ENCODE results near the gene NBAS. TPM values are rescaled to one million over a fixed set of nuclear protein-coding genes. Genes with fewer than 3 reads are reported as not detected.
A peak's percentile ranks its signal among the peaks of the same experiment; 100 is the strongest.

The NBAS gene
- total and polyA plus RNA-seq, 9 of the 15 experiments (the other 6 are each of a cell fraction or from before 2014, with no cell fraction given): 15.3 to 94.4 (median 69.9) TPM

DNA sequence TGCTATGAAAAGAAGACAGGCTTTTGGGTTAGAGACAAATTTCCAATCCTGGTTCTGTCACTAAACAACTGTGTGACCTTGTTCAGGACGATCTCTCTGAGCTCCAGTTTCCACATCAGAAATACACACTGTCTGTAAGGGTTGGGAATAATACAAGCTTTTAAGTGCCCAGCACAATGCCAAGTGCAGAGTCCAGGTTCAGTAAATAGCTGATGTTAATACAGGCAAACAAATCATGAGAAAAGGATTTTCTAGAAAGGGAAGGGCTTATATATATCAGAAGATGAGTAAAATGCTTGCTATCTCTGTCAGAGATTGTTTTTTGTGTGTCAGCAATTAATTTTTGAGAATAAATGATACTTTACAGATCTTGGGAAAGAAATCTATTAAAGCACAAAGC, 388.3 kb downstream of the NBAS start:
- DNase-seq (ENCODE audit: extremely low read depth in 1 of 4, low spot score in 3 of 4) (no peak), FAIRE-seq (no peak), ATAC-seq (no peak)
- Histone ChIP-seq H3K4me1 (replicated peaks in 1 of 2; ENCODE audit: control insufficient read depth in 2 of 2, insufficient read depth in 2 of 2, low read length in 2 of 2) (no peaks in the 10 kb centered on the region), H2AFZ (ENCODE audit: low read depth, low read length) (no peak overlapping the region), H3K9me3 (replicated peaks; ENCODE audit: control insufficient read depth, insufficient read depth, low read depth, low read length) (no peaks in the 10 kb centered on the region), H3K9ac (ENCODE audit: insufficient read depth in 1 of 2, low read depth in 2 of 2, low read length in 2 of 2) (no peak overlapping the region), H3K4me2 (ENCODE audit: insufficient read depth, low read length) (no peak overlapping the region), H3K9me1 (ENCODE audit: control insufficient read depth, insufficient read depth, low read length) (no peaks in the 10 kb centered on the region), H3K4me3 (no peak overlapping the region), H3K27me3 (ENCODE audit: control insufficient read depth in 2 of 2, insufficient read depth in 2 of 2, low read length in 2 of 2) (no peaks in the 10 kb centered on the region), H4K20me1 (replicated peaks; ENCODE audit: control insufficient read depth, insufficient read depth, low read length) (no peaks in the 10 kb centered on the region), H3K36me3 (ENCODE audit: control insufficient read depth, insufficient read depth, low read length) (peaks cover 73% of the 10 kb centered on the region), H3K79me2 (ENCODE audit: control insufficient read depth, insufficient read depth, low read length) (no peaks in the 10 kb centered on the region), H3K27ac (ENCODE audit: extremely low read depth, low read depth, low read length) (no peak overlapping the region)
- TF ChIP-seq ZNF695 (CRISPR knock-in tag; IDR thresholded peaks at IDR 0.05) (no peak), MAFG (tag; conservative IDR thresholded peaks at IDR 0.05) (0 out of 2 replicates have a peak, but pooled peaks have one; percentile 23), ZNF316 (IDR thresholded peaks at IDR 0.05) (peak; percentile 77), C11orf30 (IDR thresholded peaks at IDR 0.05; ENCODE audit: low read depth) (peak; percentile 59; the same call in 1 of the 2 replicates), MAFF (IDR thresholded peaks at IDR 0.05; ENCODE audit: low read length) (peak; percentile 9; the same call in 1 of the 2 replicates)
- intact Hi-C loops (cut with micrococcal nuclease) (no loop called here), in situ Hi-C loops (cut with MboI) (no loop called here)
- CTCF ChIA-PET (ENCODE audit: low intra/inter-chr PET ratio): no interaction called here
- POLR2A ChIA-PET: interaction anchor here (0.6 kb wide), 1 partner anchor 22 kb away, joined by 3 read pairs; no protein-coding TSS in a partner anchor
- BruUV-seq (replicated peaks): no TSS peak
- 67% methylated on average over 1 of the region's 1 CpG for whole genome bisulfite sequencing (ENCODE audit: insufficient coverage, low coverage, missing lambda C conversion rate)

DNA sequence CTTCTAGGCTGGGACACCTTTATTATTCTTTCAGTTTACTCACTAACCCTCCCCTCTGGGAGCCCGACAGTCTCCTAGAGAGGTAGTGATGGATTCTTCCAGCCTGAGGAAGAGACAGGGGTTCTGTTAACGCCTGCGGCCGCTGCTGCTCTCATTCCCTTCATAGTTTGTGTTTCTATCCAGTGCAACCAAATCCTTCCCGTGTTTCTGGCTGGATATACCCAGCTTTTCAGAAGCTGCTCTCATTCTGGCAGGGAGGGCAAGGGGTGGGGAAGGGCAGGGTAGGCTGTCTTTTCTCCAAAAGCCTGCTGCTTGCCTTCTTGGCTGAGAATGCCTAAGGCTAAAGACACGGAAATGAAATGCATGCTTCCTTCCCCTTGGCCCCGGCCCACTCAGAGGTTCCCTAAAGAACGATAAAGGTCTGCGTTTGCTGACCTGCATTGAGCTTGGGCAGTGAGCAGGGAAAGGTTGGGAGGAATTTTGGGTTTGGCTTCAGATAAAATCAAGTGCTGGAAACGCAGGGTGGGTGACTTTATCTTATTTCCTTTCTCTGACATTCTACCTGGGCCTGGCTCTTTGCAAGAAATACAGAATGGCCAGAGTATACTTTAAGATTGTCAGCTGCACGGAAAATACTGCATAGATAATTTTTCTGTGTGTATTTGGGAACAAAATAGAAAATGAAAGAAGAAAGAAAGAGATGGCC, 390.9 kb downstream of the NBAS start:
- in situ Hi-C loops (cut with MboI) (no loop called here), intact Hi-C loops (cut with micrococcal nuclease) (no loop called here)
- H3K27ac ChIP-seq (ENCODE audit: extremely low read depth, low read depth, low read length): no peak overlapping the region
- no peaks in the 10 kb centered on the region for H3K27me3 ChIP-seq (ENCODE audit: control insufficient read depth in 2 of 2, insufficient read depth in 2 of 2, low read length in 2 of 2)
- H3K79me2 ChIP-seq (ENCODE audit: control insufficient read depth, insufficient read depth, low read length): no peaks in the 10 kb centered on the region
- no peaks in the 10 kb centered on the region for H4K20me1 ChIP-seq (replicated peaks; ENCODE audit: control insufficient read depth, insufficient read depth, low read length)
- DNase-seq (ENCODE audit: extremely low read depth in 1 of 4, low spot score in 3 of 4) (no peak), ATAC-seq (no peak), FAIRE-seq (no peak)
- H3K4me2 ChIP-seq (ENCODE audit: insufficient read depth, low read length): no peak overlapping the region
- BruUV-seq (replicated peaks): no TSS peak
- no peak overlapping the region for H2AFZ ChIP-seq (ENCODE audit: low read depth, low read length)
- WGBS (ENCODE audit: insufficient coverage, low coverage, missing lambda C conversion rate): 55% methylated on average over 11 of the region's 11 CpGs
- no peak for TF ChIP-seq SMAD3 (CRISPR knock-in tag; conservative IDR thresholded peaks at IDR 0.05)
- no peak for TF ChIP-seq ZC3H11A (IDR thresholded peaks at IDR 0.05; ENCODE audit: low read depth, low read length)
- TF ChIP-seq RBFOX2 (IDR thresholded peaks at IDR 0.05; ENCODE audit: low read depth, low read length): no peak
- TF ChIP-seq ZFP36 (IDR thresholded peaks at IDR 0.05; ENCODE audit: low read depth, low read length, partially characterized antibody): peak; percentile 10
- TF ChIP-seq SMAD1 (IDR thresholded peaks at IDR 0.05; ENCODE audit: low read depth, low read length, partially characterized antibody): no peak
- TF ChIP-seq, protein P1, sequence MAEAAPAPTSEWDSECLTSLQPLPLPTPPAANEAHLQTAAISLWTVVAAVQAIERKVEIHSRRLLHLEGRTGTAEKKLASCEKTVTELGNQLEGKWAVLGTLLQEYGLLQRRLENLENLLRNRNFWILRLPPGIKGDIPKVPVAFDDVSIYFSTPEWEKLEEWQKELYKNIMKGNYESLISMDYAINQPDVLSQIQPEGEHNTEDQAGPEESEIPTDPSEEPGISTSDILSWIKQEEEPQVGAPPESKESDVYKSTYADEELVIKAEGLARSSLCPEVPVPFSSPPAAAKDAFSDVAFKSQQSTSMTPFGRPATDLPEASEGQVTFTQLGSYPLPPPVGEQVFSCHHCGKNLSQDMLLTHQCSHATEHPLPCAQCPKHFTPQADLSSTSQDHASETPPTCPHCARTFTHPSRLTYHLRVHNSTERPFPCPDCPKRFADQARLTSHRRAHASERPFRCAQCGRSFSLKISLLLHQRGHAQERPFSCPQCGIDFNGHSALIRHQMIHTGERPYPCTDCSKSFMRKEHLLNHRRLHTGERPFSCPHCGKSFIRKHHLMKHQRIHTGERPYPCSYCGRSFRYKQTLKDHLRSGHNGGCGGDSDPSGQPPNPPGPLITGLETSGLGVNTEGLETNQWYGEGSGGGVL (CRISPR knock-in tag; IDR thresholded peaks at IDR 0.05): no peak
- ChIA-PET POLR2A (no interaction called here), CTCF (ENCODE audit: low intra/inter-chr PET ratio) (no interaction called here)
- no peaks in the 10 kb centered on the region for H3K9me1 ChIP-seq (ENCODE audit: control insufficient read depth, insufficient read depth, low read length)
- H3K4me3 ChIP-seq: no peak overlapping the region
- H3K9ac ChIP-seq (ENCODE audit: insufficient read depth in 1 of 2, low read depth in 2 of 2, low read length in 2 of 2): no peak overlapping the region
- H3K36me3 ChIP-seq (ENCODE audit: control insufficient read depth, insufficient read depth, low read length): peaks cover 65% of the 10 kb centered on the region
- H3K4me1 ChIP-seq (replicated peaks in 1 of 2; ENCODE audit: control insufficient read depth in 2 of 2, insufficient read depth in 2 of 2, low read length in 2 of 2): no peaks in the 10 kb centered on the region
- no peaks in the 10 kb centered on the region for H3K9me3 ChIP-seq (replicated peaks; ENCODE audit: control insufficient read depth, insufficient read depth, low read depth, low read length)

Data from K562 (cell line).